Measurements from ENCODE around the gene LRRK2. TPM values are rescaled to one million over a fixed set of nuclear protein-coding genes. Genes with fewer than 3 reads are reported as not detected.

Gene LRRK2
- total RNA-seq (2021; ENCODE audit: unreplicated experiment) (0.13 TPM), Bru-seq, nascent RNA (percentile 9 among the genes with signal in this experiment), BruChase-seq, experiment 1, labeled RNA remaining after a 2-hour chase (percentile 7 among the genes with signal in this experiment), BruChase-seq, experiment 2, labeled RNA remaining after a 6-hour chase (percentile 12 among the genes with signal in this experiment)
- polyA plus RNA-seq (2012; ENCODE audit: insufficient read length), result not detected
- long read RNA-seq, result 0 reads

DNA sequence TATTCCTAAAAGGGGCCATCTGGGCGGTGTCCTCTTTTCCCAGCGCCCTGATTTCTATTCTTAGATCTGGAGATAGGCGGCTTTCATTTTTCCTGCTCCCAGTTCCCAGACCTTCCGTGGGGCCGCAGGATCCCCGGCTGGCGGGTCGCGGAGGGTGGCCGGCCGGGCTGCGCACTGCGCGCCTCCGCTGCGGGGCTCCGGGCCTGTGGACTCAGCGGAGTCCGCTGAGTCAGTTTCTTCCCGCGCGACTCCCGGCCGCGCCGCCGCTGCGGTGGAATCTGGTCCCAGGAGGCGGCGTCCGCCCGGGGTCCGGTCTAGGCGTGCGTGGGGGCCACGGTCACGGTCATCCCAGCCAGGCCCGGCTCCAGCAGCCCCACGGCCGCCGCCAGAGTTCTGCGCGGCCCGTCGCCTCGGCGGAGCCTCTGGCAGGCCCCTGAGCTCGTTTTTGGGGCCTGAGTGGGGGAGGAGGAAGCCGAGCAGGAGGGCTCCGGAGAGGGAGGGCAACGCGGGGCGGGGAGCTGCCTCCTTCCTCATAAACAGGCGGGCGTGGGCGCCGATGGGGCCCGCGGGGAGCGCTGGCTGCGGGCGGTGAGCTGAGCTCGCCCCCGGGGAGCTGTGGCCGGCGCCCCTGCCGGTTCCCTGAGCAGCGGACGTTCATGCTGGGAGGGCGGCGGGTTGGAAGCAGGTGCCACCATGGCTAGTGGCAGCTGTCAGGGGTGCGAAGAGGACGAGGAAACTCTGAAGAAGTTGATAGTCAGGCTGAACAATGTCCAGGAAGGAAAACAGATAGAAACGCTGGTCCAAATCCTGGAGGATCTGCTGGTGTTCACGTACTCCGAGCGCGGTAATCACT lies at the start of gene LRRK2:
TSS of gene LRRK2 (plus strand) at position 559 of the 853 bp plus-strand sequence. CDS start at position 694, 135 bp downstream.
- in situ Hi-C loops (cut with HindIII; ENCODE audit: low pct_unique_long_range_greater_than_20kb, low sequenced_read_pairs) (no loop called here), intact Hi-C loops (cut with micrococcal nuclease; ENCODE audit: unreplicated experiment) (no loop called here)
- ATAC-seq, result peak; percentile 90
- no peaks in the 10 kb centered on the region for H3K9me3 ChIP-seq (ENCODE audit: control insufficient read depth, insufficient read depth, low read depth, low read length)
- no TSS peak for BruUV-seq (replicated peaks)
- ChIA-PET POLR2A (interaction anchor here (0.6 kb wide), 1 partner anchor 234 kb away, joined by 5 read pairs; no protein-coding TSS in a partner anchor), CTCF (no interaction called here)
- peak within 1 kb of the TSS; percentile 48 to 49 for H3K4me3 ChIP-seq (ENCODE audit: low read depth in 2 of 2, low read length in 2 of 2)
- TF ChIP-seq TCF7L2 (IDR thresholded peaks at IDR 0.05; ENCODE audit: low read depth, low read length), result no peak
- no peak for TF ChIP-seq POLR2AphosphoS5 (IDR thresholded peaks at IDR 0.05; ENCODE audit: low read depth, low read length)
- TF ChIP-seq, protein P1, sequence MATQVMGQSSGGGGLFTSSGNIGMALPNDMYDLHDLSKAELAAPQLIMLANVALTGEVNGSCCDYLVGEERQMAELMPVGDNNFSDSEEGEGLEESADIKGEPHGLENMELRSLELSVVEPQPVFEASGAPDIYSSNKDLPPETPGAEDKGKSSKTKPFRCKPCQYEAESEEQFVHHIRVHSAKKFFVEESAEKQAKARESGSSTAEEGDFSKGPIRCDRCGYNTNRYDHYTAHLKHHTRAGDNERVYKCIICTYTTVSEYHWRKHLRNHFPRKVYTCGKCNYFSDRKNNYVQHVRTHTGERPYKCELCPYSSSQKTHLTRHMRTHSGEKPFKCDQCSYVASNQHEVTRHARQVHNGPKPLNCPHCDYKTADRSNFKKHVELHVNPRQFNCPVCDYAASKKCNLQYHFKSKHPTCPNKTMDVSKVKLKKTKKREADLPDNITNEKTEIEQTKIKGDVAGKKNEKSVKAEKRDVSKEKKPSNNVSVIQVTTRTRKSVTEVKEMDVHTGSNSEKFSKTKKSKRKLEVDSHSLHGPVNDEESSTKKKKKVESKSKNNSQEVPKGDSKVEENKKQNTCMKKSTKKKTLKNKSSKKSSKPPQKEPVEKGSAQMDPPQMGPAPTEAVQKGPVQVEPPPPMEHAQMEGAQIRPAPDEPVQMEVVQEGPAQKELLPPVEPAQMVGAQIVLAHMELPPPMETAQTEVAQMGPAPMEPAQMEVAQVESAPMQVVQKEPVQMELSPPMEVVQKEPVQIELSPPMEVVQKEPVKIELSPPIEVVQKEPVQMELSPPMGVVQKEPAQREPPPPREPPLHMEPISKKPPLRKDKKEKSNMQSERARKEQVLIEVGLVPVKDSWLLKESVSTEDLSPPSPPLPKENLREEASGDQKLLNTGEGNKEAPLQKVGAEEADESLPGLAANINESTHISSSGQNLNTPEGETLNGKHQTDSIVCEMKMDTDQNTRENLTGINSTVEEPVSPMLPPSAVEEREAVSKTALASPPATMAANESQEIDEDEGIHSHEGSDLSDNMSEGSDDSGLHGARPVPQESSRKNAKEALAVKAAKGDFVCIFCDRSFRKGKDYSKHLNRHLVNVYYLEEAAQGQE (IDR thresholded peaks at IDR 0.05; ENCODE audit: insufficient read depth in 1 of 2, low read depth in 2 of 2, low read length in 1 of 2), result no peak
- no peak for TF ChIP-seq SIN3A (IDR thresholded peaks at IDR 0.05; ENCODE audit: borderline replicate concordance, insufficient read depth, low read depth, low read length)
- TF ChIP-seq, protein P2, sequence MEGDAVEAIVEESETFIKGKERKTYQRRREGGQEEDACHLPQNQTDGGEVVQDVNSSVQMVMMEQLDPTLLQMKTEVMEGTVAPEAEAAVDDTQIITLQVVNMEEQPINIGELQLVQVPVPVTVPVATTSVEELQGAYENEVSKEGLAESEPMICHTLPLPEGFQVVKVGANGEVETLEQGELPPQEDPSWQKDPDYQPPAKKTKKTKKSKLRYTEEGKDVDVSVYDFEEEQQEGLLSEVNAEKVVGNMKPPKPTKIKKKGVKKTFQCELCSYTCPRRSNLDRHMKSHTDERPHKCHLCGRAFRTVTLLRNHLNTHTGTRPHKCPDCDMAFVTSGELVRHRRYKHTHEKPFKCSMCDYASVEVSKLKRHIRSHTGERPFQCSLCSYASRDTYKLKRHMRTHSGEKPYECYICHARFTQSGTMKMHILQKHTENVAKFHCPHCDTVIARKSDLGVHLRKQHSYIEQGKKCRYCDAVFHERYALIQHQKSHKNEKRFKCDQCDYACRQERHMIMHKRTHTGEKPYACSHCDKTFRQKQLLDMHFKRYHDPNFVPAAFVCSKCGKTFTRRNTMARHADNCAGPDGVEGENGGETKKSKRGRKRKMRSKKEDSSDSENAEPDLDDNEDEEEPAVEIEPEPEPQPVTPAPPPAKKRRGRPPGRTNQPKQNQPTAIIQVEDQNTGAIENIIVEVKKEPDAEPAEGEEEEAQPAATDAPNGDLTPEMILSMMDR (IDR thresholded peaks at IDR 0.05), result no peak
- peaks cover 32% of the 10 kb centered on the region for H3K27me3 ChIP-seq (ENCODE audit: control insufficient read depth, insufficient read depth, low read length)
- no peaks in the 10 kb centered on the region; the same call in 1 of the 2 replicates for H3K36me3 ChIP-seq (ENCODE audit: control insufficient read depth, insufficient read depth, low read length)
- H3K27ac ChIP-seq (ENCODE audit: low read length), result no peak within 1 kb of the TSS
- peaks cover 3% of the 10 kb centered on the region; the same call in 1 of the 2 replicates for H3K4me1 ChIP-seq (ENCODE audit: control insufficient read depth, insufficient read depth, low read length)
- no peak for DNase-seq (ENCODE audit: low read depth, low spot score)

DNA sequence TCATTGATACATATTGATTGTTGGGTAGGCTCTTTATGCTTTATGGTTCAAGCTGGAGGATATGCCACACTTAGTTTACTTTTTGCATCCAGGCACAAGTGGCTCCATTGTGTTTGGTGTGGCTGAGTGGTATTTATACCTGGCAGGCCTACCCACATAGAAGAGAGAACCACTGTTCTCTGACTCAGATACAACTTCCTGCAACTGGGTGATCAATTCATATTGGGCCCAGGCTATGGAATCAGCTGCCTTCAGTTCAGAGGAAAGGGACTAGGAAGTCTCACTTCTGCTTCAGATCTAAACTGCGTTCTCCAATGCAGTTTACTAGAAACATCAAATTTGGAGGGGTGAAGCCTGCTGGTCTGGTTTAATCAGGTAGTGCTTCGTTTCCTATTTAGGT lies 49.8 kb upstream of the LRRK2 start:
- Histone ChIP-seq H3K27ac (ENCODE audit: low read length) (no peak overlapping the region), H3K4me1 (ENCODE audit: control insufficient read depth, insufficient read depth, low read length) (no peaks in the 10 kb centered on the region), H3K27me3 (ENCODE audit: control insufficient read depth, insufficient read depth, low read length) (no peaks in the 10 kb centered on the region; the same call in 1 of the 2 replicates), H3K4me3 (ENCODE audit: low read depth in 2 of 2, low read length in 2 of 2) (no peak overlapping the region), H3K9me3 (ENCODE audit: control insufficient read depth, insufficient read depth, low read depth, low read length) (no peaks in the 10 kb centered on the region), H3K36me3 (ENCODE audit: control insufficient read depth, insufficient read depth, low read length) (no peaks in the 10 kb centered on the region)
- no TSS peak for BruUV-seq (replicated peaks)
- ATAC-seq (no peak), DNase-seq (ENCODE audit: low read depth, low spot score) (no peak)
- ChIA-PET POLR2A (no interaction called here), CTCF (no interaction called here)
- in situ Hi-C loops (cut with HindIII; ENCODE audit: low pct_unique_long_range_greater_than_20kb, low sequenced_read_pairs) (no loop called here), intact Hi-C loops (cut with micrococcal nuclease; ENCODE audit: unreplicated experiment) (no loop called here)
- TF ChIP-seq POLR2AphosphoS5 (IDR thresholded peaks at IDR 0.05; ENCODE audit: low read depth, low read length) (no peak), TCF7L2 (IDR thresholded peaks at IDR 0.05; ENCODE audit: low read depth, low read length) (no peak), SIN3A (IDR thresholded peaks at IDR 0.05; ENCODE audit: borderline replicate concordance, insufficient read depth, low read depth, low read length) (no peak)
- TF ChIP-seq, protein P2 (IDR thresholded peaks at IDR 0.05), result no peak
- TF ChIP-seq, protein P1 (IDR thresholded peaks at IDR 0.05; ENCODE audit: insufficient read depth in 1 of 2, low read depth in 2 of 2, low read length in 1 of 2), result no peak
